Adrenal gland (tissue), 12 donors: Measurements from ENCODE around the gene GRK6. TPM values are rescaled to one million over a fixed set of nuclear protein-coding genes. Genes with fewer than 3 reads are reported as not detected.

Experiments used
- DNase-seq, 7 donors: peaks; one replicate each; pipeline ENCODE4 v3.0.0-alpha.2; 2019 to 2020
- H3K27ac ChIP-seq, 5 donors: fragments of 200-600 bp; sonication (generic) in 4 of 5; 1 replicate in 3 of 5; 2 replicates in 2 of 5; pipeline versions ENCODE4 v1.5.1 to v1.8.0; 2016 to 2020; ENCODE audit warnings: mild to moderate bottlenecking in 1 of 5
- H3K27me3 ChIP-seq: fragments of 200-600 bp; 2 replicates; pipeline ENCODE4 v1.8.0; 2021
- H3K36me3 ChIP-seq, 2 donors: fragments of 200-600 bp; replicated peaks in 1 of 2; 1 replicate in 1 of 2; 2 replicates in 1 of 2; pipeline versions ENCODE4 v1.5.1 to v1.8.0; 2018 to 2022
- H3K4me1 ChIP-seq, 2 donors: fragments of 200-600 bp; replicated peaks in 1 of 2; 1 replicate in 1 of 2; 2 replicates in 1 of 2; pipeline versions ENCODE4 v1.5.1 to v1.8.0; 2018 to 2021
- H3K4me3 ChIP-seq, 4 donors: fragments of 200-600 bp; sonication (generic) in 3 of 4; one replicate each; pipeline ENCODE4 v1.5.1; 2016 to 2018
- H3K9me3 ChIP-seq, 3 donors: fragments of 200-600 bp; sonication (generic) in 1 of 3; replicated peaks in 1 of 3; 1 replicate in 2 of 3; 2 replicates in 1 of 3; pipeline versions ENCODE4 v1.5.1 to v1.8.0; 2016 to 2021
- CTCF ChIP-seq, 6 experiments: fragments of 450-650 bp in 4 of 6; fragments of 200-600 bp in 2 of 6; sonication (generic) in 1 of 6; IDR thresholded peaks; 1 replicate in 5 of 6; 2 replicates in 1 of 6; pipeline versions ENCODE4 v1.5.1 to v1.8.0; 2016 to 2021; ENCODE audit warnings: antibody characterized with exemption in 6 of 6, mild to moderate bottlenecking in 2 of 6, moderate library complexity in 1 of 6
- POLR2A ChIP-seq, 2 donors: fragments of 450-650 bp; IDR thresholded peaks; one replicate each; pipeline ENCODE4 v1.6.1; 2017; ENCODE audit warnings: antibody characterized with exemption in 2 of 2, mild to moderate bottlenecking in 2 of 2, moderate library complexity in 1 of 2
- WGBS, 4 donors: extraction: QIAGEN DNeasy Blood & Tissue Kit in 2 of 4; methylation state at CpG; one replicate each; pipeline versions ENCODE4 v1.1.5 to v1.1.7; 2013 to 2017; 5-methylcytosine and 5-hydroxymethylcytosine counted together
- intact Hi-C, 2 donors: fragments of 100-400 bp; cut with DNase I; formaldehyde crosslinking; loops; one replicate each; pipeline versions ENCODE4 v1.14.1 to v1.15.0; 2022 to 2023
- polyA plus RNA-seq, 3 donors: library from polyadenylated mRNA; stranded (reverse); fragments of 200-250 nt in 2 of 3; fragments of 350-450 nt in 1 of 3; fragmentation: Illumina TruSeq in 1 of 3; extraction: RNeasy Lipid Tissue Mini Kit (QIAGEN cat#74804) in 1 of 3; gene quantifications; one replicate each; pipeline ENCODE4 v1.2.3, GENCODE V29; 2013 to 2014
- total RNA-seq, 9 donors: library from RNA; depleted of rRNA in 4 of 9; stranded (reverse); fragments of >200 nt in 4 of 9; fragments of 120-200 nt in 1 of 9; fragmentation: NEBNext Ultra II Directional in 1 of 9; extraction: Animal tissue kit (Norgen Biotek cat#: 25700) in 1 of 9; gene quantifications; one replicate each; pipeline versions ENCODE4 v1.1.0 to v1.2.4, GENCODE V29; 2013 to 2023
- donor health status: healthy with polysubstance abuse.
- donor health status: Bipolar disorder and iron deficiency.
- donor health status: DM: yes; HTN: yes; CAD: no.
- donor health status: DM: no; HTN: no; CAD: no.
- donor health status: DM: no; HTN: no; CAD: no.
- donor health status: DM: yes; HTN: yes; CAD: no.

GRK6 gene
- total and polyA plus RNA-seq, 12 donors, result 3.5 to 31.9 (median 21.7) TPM

GRCh38 chr5:177474002-177474476 lies 47.6 kb downstream of the GRK6 start:
- Histone ChIP-seq H3K27ac (peak overlapping the region in 1 of 5 donors; percentile 75), H3K27me3 (peaks cover 10% of the 10 kb centered on the region), H3K4me1 (peaks cover 7 to 17% of the 10 kb centered on the region in 2 donors), H3K4me3 (no peak overlapping the region), H3K36me3 (no peaks in the 10 kb centered on the region), H3K9me3 (no peaks in the 10 kb centered on the region)
- intact Hi-C loops, result no loop called here
- TF ChIP-seq POLR2A (IDR thresholded peaks at IDR 0.05) (no peak), CTCF (IDR thresholded peaks at IDR 0.05) (no peak)
- WGBS, 4 donors, result 65 to 75% (median 69%) methylated on average over 7 of the region's 7 CpGs
- no peak for DNase-seq

- peaks cover 10% of the 10 kb centered on the region for H3K27me3 ChIP-seq
- H3K27ac ChIP-seq, result no peak overlapping the region
- TF ChIP-seq POLR2A (IDR thresholded peaks at IDR 0.05), result no peak
- WGBS, 4 donors, result 48 to 64% (median 53%) methylated on average over 3 to 4 of the region's 4 CpGs
- H3K4me3 ChIP-seq, result no peak overlapping the region
- H3K4me1 ChIP-seq, result peaks cover 7 to 27% of the 10 kb centered on the region in 2 donors
- DNase-seq, result no peak
- H3K9me3 ChIP-seq, result no peaks in the 10 kb centered on the region
- intact Hi-C loops, result no loop called here
- no peaks in the 10 kb centered on the region for H3K36me3 ChIP-seq
Measured at GRCh38 chr5:177474846-177475562, 48.5 kb downstream of the GRK6 start.

- intact Hi-C loops, result no loop called here
- H3K27me3 ChIP-seq, result peaks cover 10% of the 10 kb centered on the region
- no peaks in the 10 kb centered on the region for H3K36me3 ChIP-seq
- no peak for TF ChIP-seq POLR2A (IDR thresholded peaks at IDR 0.05)
- no peak for TF ChIP-seq CTCF (IDR thresholded peaks at IDR 0.05)
- no peak for DNase-seq
- no peak overlapping the region for H3K27ac ChIP-seq
- no peaks in the 10 kb centered on the region for H3K9me3 ChIP-seq
- H3K4me3 ChIP-seq, result no peak overlapping the region
- peaks cover 7 to 29% of the 10 kb centered on the region in 2 donors for H3K4me1 ChIP-seq
- WGBS, 4 donors, result 55 to 69% (median 62%) methylated on average over 9 to 11 of the region's 11 CpGs
Measured at GRCh38 chr5:177475563-177476427, 49.3 kb downstream of the GRK6 start.

- Histone ChIP-seq H3K4me1 (peaks cover 7 to 28% of the 10 kb centered on the region in 2 donors), H3K27ac (no peak overlapping the region), H3K9me3 (no peaks in the 10 kb centered on the region), H3K27me3 (peaks cover 10% of the 10 kb centered on the region), H3K36me3 (no peaks in the 10 kb centered on the region), H3K4me3 (no peak overlapping the region)
- intact Hi-C loops, result no loop called here
- peak in 4 of 7 donors; percentile 36 to 75 (median 52) for DNase-seq
- TF ChIP-seq CTCF (IDR thresholded peaks at IDR 0.05) (no peak), POLR2A (IDR thresholded peaks at IDR 0.05) (no peak)
- WGBS, 4 donors, result 74 to 86% (median 85%) methylated on average over 16 to 18 of the region's 18 CpGs
Measured at GRCh38 chr5:177476531-177477233, 50.2 kb downstream of the GRK6 start.
